ENCODE measurements around the gene CYP2C18.
"Not testable (repeated sequence)": the region's sequence is repeated elsewhere in the genome, so short reads cannot be mapped to it uniquely, and the experiment has no call there.

Gene CYP2C18

GRCh38 chr10:94747838-94748237 lies 64.3 kb downstream of the CYP2C18 start:
- DNase-seq: no peak

GRCh38 chr10:94757916-94758315 lies 74.4 kb downstream of the CYP2C18 start:
- DNase-seq: no peak

GRCh38 chr10:94760586-94761178 lies 77.2 kb downstream of the CYP2C18 start:
- DNase-seq: no peak

GRCh38 chr10:94762393-94762792 lies 78.9 kb downstream of the CYP2C18 start, which contains the start of gene CYP2C19:
CYP2C19 (plus strand) TSS chr10:94762681; CDS start chr10:94762706, 25 bp downstream.
- DNase-seq: no peak

GRCh38 chr10:94775425-94775824 lies 91.9 kb downstream of the CYP2C18 start:
- not testable (repeated sequence) for DNase-seq

GRCh38 chr10:94777886-94778458 lies 94.4 kb downstream of the CYP2C18 start:
- DNase-seq: no peak

GRCh38 chr10:94780844-94781243 lies 97.3 kb downstream of the CYP2C18 start:
- DNase-seq: no peak

- no peak for DNase-seq
These were observed 100.7 kb downstream of the CYP2C18 start for GRCh38 chr10:94784256-94784655.

GRCh38 chr10:94785211-94785610 lies 101.7 kb downstream of the CYP2C18 start:
- no peak for DNase-seq
